Measurements from ENCODE around the gene ALK.

GRCh38 chr2:29644949-29645348, 276.4 kb downstream of the ALK start:
- TF ChIP-seq, protein P1, sequence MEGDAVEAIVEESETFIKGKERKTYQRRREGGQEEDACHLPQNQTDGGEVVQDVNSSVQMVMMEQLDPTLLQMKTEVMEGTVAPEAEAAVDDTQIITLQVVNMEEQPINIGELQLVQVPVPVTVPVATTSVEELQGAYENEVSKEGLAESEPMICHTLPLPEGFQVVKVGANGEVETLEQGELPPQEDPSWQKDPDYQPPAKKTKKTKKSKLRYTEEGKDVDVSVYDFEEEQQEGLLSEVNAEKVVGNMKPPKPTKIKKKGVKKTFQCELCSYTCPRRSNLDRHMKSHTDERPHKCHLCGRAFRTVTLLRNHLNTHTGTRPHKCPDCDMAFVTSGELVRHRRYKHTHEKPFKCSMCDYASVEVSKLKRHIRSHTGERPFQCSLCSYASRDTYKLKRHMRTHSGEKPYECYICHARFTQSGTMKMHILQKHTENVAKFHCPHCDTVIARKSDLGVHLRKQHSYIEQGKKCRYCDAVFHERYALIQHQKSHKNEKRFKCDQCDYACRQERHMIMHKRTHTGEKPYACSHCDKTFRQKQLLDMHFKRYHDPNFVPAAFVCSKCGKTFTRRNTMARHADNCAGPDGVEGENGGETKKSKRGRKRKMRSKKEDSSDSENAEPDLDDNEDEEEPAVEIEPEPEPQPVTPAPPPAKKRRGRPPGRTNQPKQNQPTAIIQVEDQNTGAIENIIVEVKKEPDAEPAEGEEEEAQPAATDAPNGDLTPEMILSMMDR (IDR thresholded peaks at IDR 0.05), result no peak
- TF ChIP-seq POLR2A (IDR thresholded peaks at IDR 0.05), result no peak
